ENCODE measurements around the gene UBA6.
"Not testable (repeated sequence)": the region's sequence is repeated elsewhere in the genome, so short reads cannot be mapped to it uniquely, and the experiment has no call there.

UBA6 gene

DNA sequence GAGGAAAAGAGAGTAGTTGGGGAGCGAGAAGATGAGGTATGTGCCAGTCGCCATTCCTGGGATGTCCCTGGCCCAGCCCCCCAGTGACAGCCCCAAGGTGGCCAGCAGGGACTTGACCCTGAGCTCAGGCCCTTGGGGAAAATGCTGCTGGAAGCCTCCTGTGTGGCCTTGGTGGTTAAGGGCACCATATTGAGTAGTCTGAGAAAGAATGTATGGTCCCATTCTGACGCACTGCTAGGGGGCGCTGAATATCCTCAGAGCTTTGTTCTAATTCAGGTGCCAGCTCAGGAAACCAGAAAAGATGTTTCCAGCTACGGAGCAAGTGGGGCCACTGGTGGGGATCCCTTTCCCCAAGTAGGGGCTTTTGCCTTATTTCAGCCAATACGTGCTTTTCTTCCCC is 14.0 kb upstream of the UBA6 start:
- no peak for TF ChIP-seq CTCF (conservative IDR thresholded peaks at IDR 0.05; ENCODE audit: low read depth)
- ChIA-PET POLR2A (ENCODE audit: low non-redundant PET) (no interaction called here), CTCF (interaction anchor here (1.0 to 1.4 kb wide), 2 partner anchors 13 to 32 kb away, joined by 3 to 4 read pairs; no protein-coding TSS in a partner anchor)
- DNase-seq (ENCODE audit: low spot score), result no peak
- H3K27ac ChIP-seq, result no peak overlapping the region

GRCh38 chr4:67714248-67714583 is 13.3 kb upstream of the UBA6 start:
- H3K27ac ChIP-seq, result no peak overlapping the region
- no peak for DNase-seq (ENCODE audit: low spot score)
- ChIA-PET POLR2A (ENCODE audit: low non-redundant PET) (no interaction called here), CTCF (interaction anchor here (0.6 kb wide), 1 partner anchor 51 kb away, joined by 5 read pairs; no protein-coding TSS in a partner anchor)
- TF ChIP-seq CTCF (conservative IDR thresholded peaks at IDR 0.05; ENCODE audit: low read depth), result no peak

GRCh38 chr4:67713529-67714247 is 12.7 kb upstream of the UBA6 start:
- POLR2A ChIA-PET (ENCODE audit: low non-redundant PET), result no interaction called here
- peak overlapping the region; percentile 26; the same call in 1 of the 2 replicates for H3K27ac ChIP-seq
- CTCF ChIA-PET, result interaction anchor here (0.6 kb wide), 2 partner anchors 52 to 63 kb away, joined by 3 to 5 read pairs; no protein-coding TSS in a partner anchor
- DNase-seq (ENCODE audit: low spot score), result peak; percentile 64
- TF ChIP-seq CTCF (conservative IDR thresholded peaks at IDR 0.05; ENCODE audit: low read depth), result no peak

DNA sequence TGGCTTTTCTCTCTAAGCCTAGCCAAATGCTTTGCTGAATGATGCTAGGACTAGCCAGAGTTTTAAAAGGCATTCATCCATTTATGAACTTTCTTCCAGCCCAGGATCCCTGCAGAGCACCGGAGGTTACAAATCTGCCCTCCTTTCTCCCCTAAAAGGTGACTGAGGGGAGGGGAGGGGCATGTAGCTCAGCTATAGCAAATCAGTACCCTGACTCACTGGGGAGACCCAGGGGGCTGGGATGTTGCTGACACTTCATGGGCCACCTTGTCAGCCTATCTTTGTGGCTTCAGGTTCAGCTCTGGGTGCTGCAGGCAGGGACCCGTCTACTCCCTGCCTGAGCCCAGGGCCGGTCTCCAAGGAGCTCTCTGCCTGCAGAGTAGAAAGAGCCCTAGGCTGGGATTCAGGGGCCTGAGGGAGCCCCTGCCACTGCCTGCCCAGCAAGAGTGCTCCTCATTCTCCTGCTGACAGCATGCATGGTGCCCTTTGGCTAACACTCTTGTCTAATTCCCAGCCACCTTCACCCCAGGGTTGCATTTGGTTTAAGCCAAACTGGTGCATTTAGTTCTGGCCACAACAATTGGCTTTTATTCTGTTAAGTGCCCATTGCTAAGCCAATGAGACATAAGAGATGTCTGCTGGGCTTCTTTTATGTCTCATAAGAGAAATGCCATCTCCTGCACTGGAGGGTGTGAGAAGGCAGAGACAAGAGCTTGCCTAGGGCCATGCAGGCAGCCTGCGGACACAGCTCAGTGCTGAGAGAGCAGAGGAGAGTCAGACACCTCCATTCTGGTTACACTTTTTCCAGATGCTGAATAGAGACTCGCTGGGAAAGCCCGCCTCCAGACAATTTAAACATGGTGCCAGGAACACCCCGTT is 11.9 kb upstream of the UBA6 start:
- ChIA-PET CTCF (interaction anchor here (0.6 kb wide), 1 partner anchor 63 kb away, joined by 3 read pairs; no protein-coding TSS in a partner anchor), POLR2A (ENCODE audit: low non-redundant PET) (no interaction called here)
- TF ChIP-seq CTCF (conservative IDR thresholded peaks at IDR 0.05; ENCODE audit: low read depth), result no peak
- no peak for DNase-seq (ENCODE audit: low spot score)
- peak overlapping the region; percentile 26; the same call in 1 of the 2 replicates for H3K27ac ChIP-seq

- no peak for DNase-seq (ENCODE audit: low spot score)
- no peak for TF ChIP-seq CTCF (conservative IDR thresholded peaks at IDR 0.05; ENCODE audit: low read depth)
- H3K27ac ChIP-seq, result no peak overlapping the region
- POLR2A ChIA-PET (ENCODE audit: low non-redundant PET), result no interaction called here
- CTCF ChIA-PET, result no interaction called here
Measured at GRCh38 chr4:67712000-67712625, 11.2 kb upstream of the UBA6 start.

- POLR2A ChIA-PET (ENCODE audit: low non-redundant PET); CTCF ChIA-PET; H3K27ac ChIP-seq; DNase-seq (ENCODE audit: low spot score): not testable (repeated sequence)
Measured at GRCh38 chr4:67706682-67707081, 5.7 kb upstream of the UBA6 start.
